ENCODE results near the gene GTF3C5.

GTF3C5 gene

DNA sequence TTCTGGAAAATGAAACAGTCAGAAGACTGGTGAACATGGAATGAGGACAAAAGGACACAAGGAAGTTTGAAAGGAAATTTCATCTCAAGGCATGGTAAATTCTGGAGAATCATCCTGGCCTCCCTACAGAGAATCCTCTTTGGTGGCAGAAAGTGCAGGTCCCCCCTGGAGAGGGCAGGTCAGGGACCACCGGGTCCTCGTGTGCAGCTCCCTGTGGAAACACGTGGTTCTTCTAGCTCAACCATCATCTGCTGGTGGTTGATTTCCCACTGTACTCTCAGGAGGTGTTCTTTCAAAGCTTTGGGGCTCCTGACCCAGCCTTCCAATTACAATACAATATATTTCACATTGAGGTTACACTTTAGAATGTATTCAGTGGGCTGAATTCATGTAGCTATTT, 2.6 kb upstream of the GTF3C5 start:
- DNase-seq (ENCODE audit: low read depth in 2 of 2): no peak

GRCh38 chr9:133029994-133030316, 842 bp upstream of the GTF3C5 start:
- DNase-seq (ENCODE audit: low read depth in 2 of 2): no peak

GRCh38 chr9:133031130-133031422, 279 bp downstream of the GTF3C5 start:
- DNase-seq (ENCODE audit: low read depth in 2 of 2): no peak

- no peak for DNase-seq (ENCODE audit: low read depth in 2 of 2)
Observed at GRCh38 chr9:133031496-133031911, 707 bp downstream of the GTF3C5 start.

GRCh38 chr9:133032171-133032570, 1.4 kb downstream of the GTF3C5 start:
- DNase-seq (ENCODE audit: low read depth in 2 of 2): no peak

GRCh38 chr9:133035669-133036068, 4.9 kb downstream of the GTF3C5 start:
- no peak for DNase-seq (ENCODE audit: low read depth in 2 of 2)

- no peak for DNase-seq (ENCODE audit: low read depth in 2 of 2)
Observed at GRCh38 chr9:133037775-133038515, 7.1 kb downstream of the GTF3C5 start.

DNA sequence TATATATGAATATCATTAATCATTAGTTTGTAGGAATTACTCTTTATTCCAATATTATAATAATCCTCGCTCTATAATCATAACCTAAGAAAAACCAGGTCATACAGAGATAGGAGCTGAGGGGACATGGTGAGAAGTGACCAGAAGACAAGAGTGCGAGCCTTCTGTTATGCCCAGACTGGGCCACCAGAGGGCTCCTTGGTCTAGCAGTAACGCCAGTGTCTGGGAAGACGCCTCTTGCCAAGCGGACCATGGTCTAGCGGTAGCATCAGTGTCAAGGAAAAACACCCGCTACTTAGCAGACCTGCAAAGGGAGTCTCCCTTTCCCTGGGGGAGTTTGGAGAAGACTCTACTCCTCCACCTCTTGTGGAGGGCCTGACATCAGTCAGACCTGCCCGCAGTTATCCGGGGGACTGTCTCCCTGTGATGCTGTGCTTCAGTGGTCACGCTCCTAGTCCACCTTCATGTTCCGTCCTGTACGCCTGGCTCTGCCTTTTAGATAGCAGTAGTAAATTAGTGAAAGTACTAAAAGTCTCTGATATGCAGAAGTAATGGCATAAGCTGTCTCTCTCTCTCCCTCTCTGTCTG, 10.2 kb downstream of the GTF3C5 start:
- peak; percentile 9 for DNase-seq (ENCODE audit: low read depth in 2 of 2)

- no peak for DNase-seq (ENCODE audit: low read depth in 2 of 2)
Observed at GRCh38 chr9:133041958-133042357, 11.2 kb downstream of the GTF3C5 start.

- DNase-seq (ENCODE audit: low read depth in 2 of 2): no peak
Observed at GRCh38 chr9:133042676-133043075, 11.9 kb downstream of the GTF3C5 start.

GRCh38 chr9:133043449-133044035, 12.7 kb downstream of the GTF3C5 start:
- no peak for DNase-seq (ENCODE audit: low read depth in 2 of 2)

- DNase-seq (ENCODE audit: low read depth in 2 of 2): no peak
Observed at GRCh38 chr9:133044125-133044524, 13.3 kb downstream of the GTF3C5 start.

GRCh38 chr9:133044661-133045060, 13.9 kb downstream of the GTF3C5 start:
- peak; percentile 11 to 23 for DNase-seq (ENCODE audit: low read depth in 2 of 2)

DNA sequence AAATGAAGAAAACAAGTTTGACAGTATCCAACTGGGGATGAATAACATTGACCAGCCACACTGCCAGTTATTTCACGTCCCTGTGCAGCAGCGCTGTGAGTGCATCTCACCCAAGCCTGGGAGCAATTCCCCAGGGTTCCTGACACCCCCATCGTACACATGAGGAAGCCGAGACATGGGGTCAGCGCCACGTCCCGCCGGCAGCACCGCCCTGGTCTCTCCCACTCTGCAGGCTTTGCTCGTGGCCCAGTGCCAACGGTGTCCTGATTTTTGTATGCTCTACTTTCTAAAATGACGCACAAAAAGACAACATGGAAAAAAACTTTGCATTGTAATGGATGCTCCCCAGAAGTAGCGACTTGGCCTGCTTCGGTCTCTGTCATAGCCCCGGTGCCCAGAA, 14.3 kb downstream of the GTF3C5 start:
- DNase-seq (ENCODE audit: low read depth in 2 of 2): no peak

DNA sequence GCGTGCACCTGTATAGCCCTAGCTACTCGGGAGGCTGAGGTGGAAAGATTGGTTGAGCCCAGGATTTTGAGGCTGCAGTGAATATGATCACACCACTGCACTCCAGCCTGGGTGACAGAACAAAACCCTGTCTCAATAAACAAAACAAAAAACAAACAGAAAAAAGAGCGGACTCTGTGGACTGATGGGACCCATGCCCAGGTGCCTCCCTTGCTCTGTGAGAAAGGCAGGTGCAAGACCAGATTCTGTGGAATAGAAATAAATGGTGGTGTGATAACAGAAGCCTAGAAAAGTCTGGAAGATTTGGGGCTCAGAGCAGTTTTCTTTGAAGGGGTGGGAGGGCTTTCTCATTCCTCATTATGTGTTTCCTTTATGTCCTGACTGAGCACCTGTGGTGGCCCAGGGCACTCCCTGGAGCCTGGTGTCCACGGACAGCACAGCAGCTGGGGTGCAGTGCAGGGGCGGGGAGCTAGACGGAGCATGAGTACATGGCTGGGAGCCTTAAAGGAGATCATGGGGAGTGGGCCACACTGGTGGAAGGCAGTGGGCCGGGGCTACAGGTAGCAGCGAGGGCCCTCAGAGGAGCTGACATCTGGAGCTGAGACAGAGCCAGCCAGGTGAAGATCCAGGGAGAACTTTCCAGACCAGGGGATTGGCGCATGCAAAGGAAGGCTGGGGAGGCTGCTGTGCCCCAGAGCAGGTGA, 15.6 kb downstream of the GTF3C5 start:
- DNase-seq (ENCODE audit: low read depth in 2 of 2): no peak

- DNase-seq (ENCODE audit: low read depth in 2 of 2): no peak
Observed at GRCh38 chr9:133046900-133047295, 16.1 kb downstream of the GTF3C5 start.

DNA sequence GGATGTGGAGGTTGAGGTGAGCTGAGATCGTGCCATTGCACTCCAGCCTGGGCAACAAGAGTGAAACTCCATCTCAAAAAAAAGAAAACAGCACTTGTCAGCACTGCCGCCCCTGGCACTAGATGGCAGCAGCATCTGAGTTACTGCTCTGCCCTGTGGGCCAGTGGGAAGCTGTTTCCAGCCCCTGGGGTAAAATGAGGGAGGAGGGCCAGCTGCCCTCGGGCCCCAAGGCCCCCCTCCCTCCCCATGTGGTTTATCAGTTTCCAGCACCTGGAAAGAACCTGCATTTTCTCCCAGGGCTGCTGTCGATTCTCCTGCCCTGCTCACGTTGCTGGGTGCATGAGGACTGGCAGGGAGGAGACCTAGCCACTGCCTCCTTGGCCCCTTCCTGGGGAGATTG, 17.8 kb downstream of the GTF3C5 start:
- no peak for DNase-seq (ENCODE audit: low read depth in 2 of 2)

- DNase-seq (ENCODE audit: low read depth in 2 of 2): no peak
Observed at GRCh38 chr9:133049043-133049442, 18.2 kb downstream of the GTF3C5 start.

DNA sequence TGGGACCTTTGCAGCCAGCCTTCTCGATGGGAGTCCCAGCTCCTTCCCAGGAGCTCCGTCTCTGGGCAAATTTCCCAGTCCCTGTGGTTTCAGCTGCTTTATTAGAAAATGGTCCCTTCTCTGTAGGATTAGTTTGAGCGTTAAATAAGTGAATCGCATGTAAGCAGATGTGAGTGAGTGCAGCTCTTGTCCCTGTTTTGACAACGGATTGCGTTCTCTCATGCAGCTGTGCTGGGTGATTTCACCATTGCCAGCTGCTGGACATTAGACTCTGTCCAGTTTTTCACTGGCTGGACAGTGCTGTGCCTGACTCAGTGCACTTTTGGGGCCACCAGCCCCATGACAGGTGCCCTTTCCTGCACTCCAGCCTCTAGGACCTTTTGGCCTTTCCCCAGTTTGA, 19.3 kb downstream of the GTF3C5 start:
- DNase-seq (ENCODE audit: low read depth in 2 of 2): no peak

DNA sequence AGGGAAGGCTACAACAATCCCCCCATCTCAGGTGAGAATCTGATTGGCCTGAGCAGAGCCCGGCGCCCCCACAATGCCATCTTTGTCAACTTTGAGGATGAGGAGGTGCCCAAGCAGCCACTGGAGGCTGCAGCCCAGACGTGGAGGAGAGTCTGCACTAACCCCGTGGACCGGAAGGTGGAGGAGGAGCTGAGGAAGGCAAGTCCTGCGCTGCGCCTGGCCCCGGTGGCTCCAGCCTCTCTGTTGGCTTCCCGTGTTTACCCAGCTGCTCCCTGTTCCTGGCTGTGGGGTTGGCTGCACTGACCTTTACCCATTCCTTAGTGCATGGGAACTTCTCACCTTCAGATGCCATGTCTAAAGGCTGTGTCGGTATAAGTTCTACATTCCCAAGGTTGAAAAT, 20.0 kb downstream of the GTF3C5 start:
- no peak for DNase-seq (ENCODE audit: low read depth in 2 of 2)

GRCh38 chr9:133051281-133051900, 20.6 kb downstream of the GTF3C5 start:
- DNase-seq (ENCODE audit: low read depth in 2 of 2): no peak

- no peak for DNase-seq (ENCODE audit: low read depth in 2 of 2)
Observed at GRCh38 chr9:133051966-133052539, 21.3 kb downstream of the GTF3C5 start.
